ENCODE measurements around the gene ZNF281. TPM values are rescaled to one million over a fixed set of nuclear protein-coding genes. Genes with fewer than 3 reads are reported as not detected.

The ZNF281 gene
- polyA plus RNA-seq, 2 donors, result 1.3 to 1.5 TPM

DNA sequence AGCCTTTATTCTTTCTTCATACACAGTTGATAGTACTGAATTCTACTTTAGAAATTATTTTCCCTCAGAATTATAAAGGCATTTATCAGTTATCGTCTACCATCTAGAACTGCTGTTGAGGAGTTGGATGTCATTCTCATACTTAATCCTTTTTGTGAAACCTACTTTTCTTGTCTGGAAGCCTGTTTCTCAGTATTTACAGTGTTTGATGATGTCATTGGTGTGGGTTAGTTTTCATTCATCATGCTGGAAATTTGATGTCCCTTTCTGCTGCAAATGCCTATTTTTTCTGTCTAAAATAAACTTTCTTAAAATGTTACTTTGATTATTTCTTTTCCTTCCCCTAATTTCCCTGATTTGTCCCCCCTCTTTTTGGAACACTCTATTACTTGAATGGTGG is 22.8 kb upstream of the ZNF281 start:
- 65 to 77% methylated on average over 1 of the region's 1 CpG for WGBS, 2 donors
- peaks cover 0 to 2% of the 10 kb centered on the region in 2 donors for H3K9me3 ChIP-seq (ENCODE audit: control insufficient read depth in 2 of 2, insufficient read depth in 1 of 2, low read depth in 1 of 2, low read length in 1 of 2)
- no peaks in the 10 kb centered on the region for H3K4me1 ChIP-seq (ENCODE audit: control insufficient read depth in 2 of 2, insufficient read depth in 2 of 2, low read length in 1 of 2)
- H3K27ac ChIP-seq (ENCODE audit: low read depth in 2 of 2, low read length in 1 of 2), result no peak overlapping the region
- no peak overlapping the region for H3K4me3 ChIP-seq (ENCODE audit: low read depth in 1 of 2, low read length in 2 of 2)
- H3K36me3 ChIP-seq (ENCODE audit: control insufficient read depth in 2 of 2, insufficient read depth in 2 of 2, low read length in 1 of 2), result no peaks in the 10 kb centered on the region
- no peaks in the 10 kb centered on the region for H3K27me3 ChIP-seq (ENCODE audit: control insufficient read depth in 1 of 2, insufficient read depth in 2 of 2, low read length in 2 of 2)

DNA sequence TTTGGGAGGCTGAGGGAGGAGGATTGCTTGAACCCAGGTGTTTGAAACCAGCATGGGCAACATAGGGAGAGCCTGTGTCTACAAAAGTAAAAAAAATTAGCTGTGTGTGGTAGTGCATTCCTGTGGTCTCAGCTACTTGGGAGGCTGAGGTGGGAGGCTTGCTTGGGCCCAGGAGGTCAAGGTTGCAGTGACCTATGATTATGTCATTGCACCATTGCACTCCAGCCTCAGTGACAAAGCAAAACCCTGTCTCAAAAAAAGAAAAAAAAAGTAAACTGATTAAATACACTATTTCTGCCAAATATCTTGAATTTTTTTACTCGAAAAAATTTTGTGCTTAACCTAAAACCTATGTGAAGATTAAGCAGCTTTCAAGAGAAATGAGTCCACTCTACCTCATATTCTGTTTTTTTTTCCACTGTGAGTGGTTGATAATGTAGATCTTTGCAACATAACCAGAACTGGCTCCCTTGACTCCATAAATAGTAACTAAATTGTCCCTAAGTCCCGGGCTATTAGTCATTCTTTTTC is 19.4 kb upstream of the ZNF281 start:
- no peak overlapping the region for H3K4me3 ChIP-seq (ENCODE audit: low read depth in 1 of 2, low read length in 2 of 2)
- WGBS, 2 donors, result 91 to 92% methylated on average over 2 of the region's 2 CpGs

DNA sequence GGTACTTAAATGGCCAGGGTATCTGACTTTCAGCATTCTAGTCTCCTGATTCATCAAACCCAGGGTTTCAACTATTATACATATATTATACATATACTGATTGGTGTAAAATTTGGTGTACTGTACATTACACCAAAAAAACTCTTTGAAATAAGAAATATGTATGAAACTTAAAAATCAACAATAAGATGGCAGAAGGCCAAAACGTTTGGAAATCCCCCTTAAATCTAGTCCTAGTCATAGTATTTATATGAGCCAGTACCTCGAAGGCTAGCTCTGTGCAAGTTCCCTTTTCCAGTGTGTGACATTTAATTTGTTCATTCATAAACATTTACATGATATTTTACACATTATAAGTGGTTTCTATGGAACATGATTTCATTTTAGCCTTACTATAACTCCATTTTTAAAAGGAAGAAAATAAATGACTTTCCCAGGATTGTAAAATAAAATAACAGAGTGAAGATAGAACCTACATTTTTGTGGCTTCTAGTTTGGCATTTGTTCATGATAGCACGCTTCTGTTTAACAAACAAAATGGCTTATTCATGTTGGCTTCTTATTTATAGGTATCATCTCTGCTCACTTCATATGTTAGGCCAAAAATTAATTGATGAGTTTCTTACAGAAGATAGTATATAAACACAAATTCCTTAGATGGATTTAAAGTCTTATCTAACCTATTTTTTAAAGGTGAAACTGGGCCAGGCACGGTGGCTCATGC is 18.8 kb upstream of the ZNF281 start:
- Histone ChIP-seq H3K27ac (ENCODE audit: low read depth in 2 of 2, low read length in 1 of 2) (no peak overlapping the region), H3K9me3 (ENCODE audit: control insufficient read depth in 2 of 2, insufficient read depth in 1 of 2, low read depth in 1 of 2, low read length in 1 of 2) (peaks cover 0 to 2% of the 10 kb centered on the region in 2 donors), H3K4me3 (ENCODE audit: low read depth in 1 of 2, low read length in 2 of 2) (no peak overlapping the region), H3K36me3 (ENCODE audit: control insufficient read depth in 2 of 2, insufficient read depth in 2 of 2, low read length in 1 of 2) (no peaks in the 10 kb centered on the region), H3K4me1 (ENCODE audit: control insufficient read depth in 2 of 2, insufficient read depth in 2 of 2, low read length in 1 of 2) (no peaks in the 10 kb centered on the region), H3K27me3 (ENCODE audit: control insufficient read depth in 1 of 2, insufficient read depth in 2 of 2, low read length in 2 of 2) (no peaks in the 10 kb centered on the region)
- 38 to 47% methylated on average over 4 of the region's 4 CpGs for WGBS, 2 donors

More for the DNA sequence above, 19.4 kb upstream of the ZNF281 start:
- Histone ChIP-seq H3K4me1 (ENCODE audit: control insufficient read depth in 2 of 2, insufficient read depth in 2 of 2, low read length in 1 of 2) (no peaks in the 10 kb centered on the region), H3K36me3 (ENCODE audit: control insufficient read depth in 2 of 2, insufficient read depth in 2 of 2, low read length in 1 of 2) (no peaks in the 10 kb centered on the region), H3K9me3 (ENCODE audit: control insufficient read depth in 2 of 2, insufficient read depth in 1 of 2, low read depth in 1 of 2, low read length in 1 of 2) (peaks cover 0 to 2% of the 10 kb centered on the region in 2 donors), H3K27ac (ENCODE audit: low read depth in 2 of 2, low read length in 1 of 2) (no peak overlapping the region), H3K27me3 (ENCODE audit: control insufficient read depth in 1 of 2, insufficient read depth in 2 of 2, low read length in 2 of 2) (no peaks in the 10 kb centered on the region)

DNA sequence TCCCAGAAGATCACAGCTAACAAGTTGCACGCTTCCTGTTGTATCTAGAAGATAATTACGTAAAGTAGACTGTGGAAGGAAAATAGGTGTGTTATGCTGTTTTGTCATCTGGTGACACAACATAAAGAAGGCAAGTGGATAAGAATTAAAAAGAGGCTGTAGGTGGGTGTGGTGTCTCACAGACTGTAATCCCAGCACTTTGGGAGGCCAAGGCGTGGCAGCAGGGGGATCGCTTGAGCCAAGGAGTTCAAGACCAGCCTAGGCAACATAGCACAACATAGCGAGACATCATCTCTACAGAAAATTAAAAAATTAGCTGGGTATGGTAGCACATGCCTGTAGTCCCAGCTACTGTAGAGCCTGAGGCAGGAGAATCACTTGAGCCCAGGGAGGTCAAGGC is 17.9 kb upstream of the ZNF281 start:
- Histone ChIP-seq H3K27me3 (ENCODE audit: control insufficient read depth in 1 of 2, insufficient read depth in 2 of 2, low read length in 2 of 2) (no peaks in the 10 kb centered on the region), H3K4me3 (ENCODE audit: low read depth in 1 of 2, low read length in 2 of 2) (no peak overlapping the region), H3K27ac (ENCODE audit: low read depth in 2 of 2, low read length in 1 of 2) (no peak overlapping the region), H3K9me3 (ENCODE audit: control insufficient read depth in 2 of 2, insufficient read depth in 1 of 2, low read depth in 1 of 2, low read length in 1 of 2) (peaks cover 0 to 2% of the 10 kb centered on the region in 2 donors), H3K4me1 (ENCODE audit: control insufficient read depth in 2 of 2, insufficient read depth in 2 of 2, low read length in 1 of 2) (no peaks in the 10 kb centered on the region), H3K36me3 (ENCODE audit: control insufficient read depth in 2 of 2, insufficient read depth in 2 of 2, low read length in 1 of 2) (no peaks in the 10 kb centered on the region)
- 82 to 84% methylated on average over 5 of the region's 5 CpGs for whole genome bisulfite sequencing, 2 donors

DNA sequence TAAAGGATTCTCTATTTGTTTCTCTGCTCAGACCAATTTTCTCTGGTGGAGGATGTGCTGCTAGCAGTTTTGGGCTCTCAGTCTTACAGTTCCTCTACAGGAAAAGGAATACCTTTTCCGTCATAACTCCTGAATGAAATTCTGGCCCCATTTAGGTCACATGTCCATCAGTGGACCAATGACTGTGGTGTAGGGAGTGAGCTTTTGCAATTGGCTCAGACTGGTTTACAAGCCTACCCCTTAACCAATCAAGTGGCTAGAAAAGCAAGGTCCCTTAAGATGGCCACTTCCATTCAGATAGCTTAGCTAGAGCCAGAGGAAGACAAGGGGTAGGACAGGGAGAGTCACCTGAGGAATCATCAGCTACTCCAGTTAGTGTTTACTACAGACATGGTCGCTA is 16.4 kb upstream of the ZNF281 start:
- no peaks in the 10 kb centered on the region for H3K4me1 ChIP-seq (ENCODE audit: control insufficient read depth in 2 of 2, insufficient read depth in 2 of 2, low read length in 1 of 2)
- no peaks in the 10 kb centered on the region for H3K36me3 ChIP-seq (ENCODE audit: control insufficient read depth in 2 of 2, insufficient read depth in 2 of 2, low read length in 1 of 2)
- H3K27ac ChIP-seq (ENCODE audit: low read depth in 2 of 2, low read length in 1 of 2), result no peak overlapping the region
- no peaks in the 10 kb centered on the region for H3K9me3 ChIP-seq (ENCODE audit: control insufficient read depth in 2 of 2, insufficient read depth in 1 of 2, low read depth in 1 of 2, low read length in 1 of 2)
- no peak overlapping the region for H3K4me3 ChIP-seq (ENCODE audit: low read depth in 1 of 2, low read length in 2 of 2)
- 96 to 99% methylated on average over 2 of the region's 2 CpGs for WGBS, 2 donors
- H3K27me3 ChIP-seq (ENCODE audit: control insufficient read depth in 1 of 2, insufficient read depth in 2 of 2, low read length in 2 of 2), result no peaks in the 10 kb centered on the region

DNA sequence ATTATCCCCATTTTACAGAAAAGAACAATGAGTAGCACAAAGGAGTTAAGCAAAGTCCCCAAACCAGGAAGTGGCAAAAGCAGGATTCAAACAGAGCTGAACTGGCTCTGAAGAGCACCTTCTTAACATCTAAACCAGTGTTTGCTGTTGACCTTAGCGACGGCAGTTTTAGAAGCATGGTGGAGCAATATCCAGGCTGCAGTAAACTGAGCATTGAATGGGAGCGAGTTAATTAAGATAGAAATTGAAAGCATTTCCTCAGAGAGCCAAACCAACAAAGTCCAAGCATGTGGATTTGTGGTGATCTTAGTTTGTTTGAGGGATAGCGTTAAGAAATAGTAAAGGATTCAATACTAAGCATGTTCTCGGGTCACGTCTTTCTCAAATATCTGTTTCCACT is 13.4 kb upstream of the ZNF281 start:
- H3K27ac ChIP-seq (ENCODE audit: low read depth in 2 of 2, low read length in 1 of 2), result no peak overlapping the region
- no peak overlapping the region for H3K4me3 ChIP-seq (ENCODE audit: low read depth in 1 of 2, low read length in 2 of 2)
- WGBS, 2 donors, result 89 to 92% methylated on average over 6 of the region's 6 CpGs
- H3K9me3 ChIP-seq (ENCODE audit: control insufficient read depth in 2 of 2, insufficient read depth in 1 of 2, low read depth in 1 of 2, low read length in 1 of 2), result no peaks in the 10 kb centered on the region
- H3K4me1 ChIP-seq (ENCODE audit: control insufficient read depth in 2 of 2, insufficient read depth in 2 of 2, low read length in 1 of 2), result no peaks in the 10 kb centered on the region
- no peaks in the 10 kb centered on the region for H3K36me3 ChIP-seq (ENCODE audit: control insufficient read depth in 2 of 2, insufficient read depth in 2 of 2, low read length in 1 of 2)
- no peaks in the 10 kb centered on the region for H3K27me3 ChIP-seq (ENCODE audit: control insufficient read depth in 1 of 2, insufficient read depth in 2 of 2, low read length in 2 of 2)

DNA sequence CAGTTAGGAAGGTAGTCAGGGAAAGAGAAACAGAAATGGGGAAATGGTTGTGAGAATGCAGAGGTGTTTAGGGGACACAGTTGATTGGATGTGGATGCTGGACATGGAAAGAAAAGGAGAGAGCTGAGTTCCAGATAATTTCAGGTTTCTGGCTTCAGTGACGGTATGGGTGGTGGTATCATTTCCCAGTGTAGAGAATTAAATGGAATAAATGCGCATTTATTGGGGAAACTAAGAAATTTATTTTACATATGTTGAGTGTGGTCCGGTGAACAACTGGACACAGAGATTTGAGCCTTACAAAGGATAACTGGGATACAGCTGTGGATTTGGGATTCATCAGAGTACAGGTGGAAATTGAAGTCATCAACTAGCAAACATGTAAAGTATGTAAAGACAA is 12.4 kb upstream of the ZNF281 start:
- Histone ChIP-seq H3K36me3 (ENCODE audit: control insufficient read depth in 2 of 2, insufficient read depth in 2 of 2, low read length in 1 of 2) (no peaks in the 10 kb centered on the region), H3K9me3 (ENCODE audit: control insufficient read depth in 2 of 2, insufficient read depth in 1 of 2, low read depth in 1 of 2, low read length in 1 of 2) (no peaks in the 10 kb centered on the region), H3K27me3 (ENCODE audit: control insufficient read depth in 1 of 2, insufficient read depth in 2 of 2, low read length in 2 of 2) (no peaks in the 10 kb centered on the region), H3K27ac (ENCODE audit: low read depth in 2 of 2, low read length in 1 of 2) (no peak overlapping the region), H3K4me1 (ENCODE audit: control insufficient read depth in 2 of 2, insufficient read depth in 2 of 2, low read length in 1 of 2) (no peaks in the 10 kb centered on the region), H3K4me3 (ENCODE audit: low read depth in 1 of 2, low read length in 2 of 2) (no peak overlapping the region)
- WGBS, 2 donors, result 96 to 97% methylated on average over 3 of the region's 3 CpGs

DNA sequence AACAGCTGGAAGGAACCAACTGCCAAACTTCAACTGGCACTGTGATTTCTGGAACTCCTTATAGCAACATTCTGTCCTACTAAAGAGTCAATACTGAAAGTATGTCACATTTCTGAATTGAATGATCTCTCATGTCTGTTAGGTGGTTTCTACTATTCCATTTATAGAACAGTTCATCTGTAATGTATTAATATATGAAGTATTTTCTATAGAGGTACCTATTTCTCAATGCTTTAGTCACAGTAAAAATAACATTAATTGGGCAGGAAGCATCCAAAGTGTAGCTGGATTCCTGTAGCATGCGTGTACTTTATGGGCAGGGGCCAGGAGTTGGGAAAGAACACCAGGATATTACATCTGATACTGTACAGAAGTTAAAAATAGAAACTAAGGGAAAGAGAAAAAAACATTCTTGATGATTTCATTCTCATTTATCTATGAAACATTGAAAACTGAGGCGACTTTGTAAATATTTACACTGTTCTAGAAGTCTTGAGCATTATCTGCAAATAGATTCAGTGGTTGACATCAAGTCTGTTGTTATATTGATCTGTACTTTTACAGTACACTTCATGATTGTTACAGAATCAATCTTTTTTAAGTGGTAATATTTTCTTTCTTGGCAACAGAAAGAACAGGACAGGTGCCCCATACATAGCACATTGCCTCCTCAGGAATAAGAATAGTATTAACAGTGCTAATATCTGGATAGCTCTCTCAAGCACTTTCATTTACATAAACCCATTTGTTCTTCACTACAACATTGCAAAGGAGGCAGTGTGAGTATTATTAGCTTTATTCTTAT is 6.2 kb upstream of the ZNF281 start:
- WGBS, 2 donors, result 13% methylated on average over 2 of the region's 2 CpGs
- no peaks in the 10 kb centered on the region for H3K9me3 ChIP-seq (ENCODE audit: control insufficient read depth in 2 of 2, insufficient read depth in 1 of 2, low read depth in 1 of 2, low read length in 1 of 2)

DNA sequence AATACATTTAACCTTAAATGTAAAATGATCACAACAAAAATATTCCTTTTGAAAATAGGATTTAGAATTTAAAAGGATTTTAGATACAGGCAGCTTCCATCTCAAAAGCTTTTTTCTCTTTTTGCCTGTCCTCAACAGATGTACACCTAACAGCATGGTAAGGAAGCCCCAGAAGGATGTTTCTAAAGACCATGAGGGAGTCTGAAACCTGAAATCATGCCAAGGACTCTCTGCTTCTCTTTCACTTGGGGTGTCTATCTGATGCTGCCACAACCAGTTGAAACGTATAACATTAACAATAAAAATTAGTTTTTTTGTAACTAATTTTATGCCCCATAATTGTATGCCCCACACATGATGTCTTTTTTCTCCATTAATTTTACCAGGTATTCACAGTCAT is 5.4 kb upstream of the ZNF281 start:
- H3K4me3 ChIP-seq (ENCODE audit: low read depth in 1 of 2, low read length in 2 of 2), result no peak overlapping the region
- no peaks in the 10 kb centered on the region for H3K27me3 ChIP-seq (ENCODE audit: control insufficient read depth in 1 of 2, insufficient read depth in 2 of 2, low read length in 2 of 2)
- no peaks in the 10 kb centered on the region for H3K4me1 ChIP-seq (ENCODE audit: control insufficient read depth in 2 of 2, insufficient read depth in 2 of 2, low read length in 1 of 2)
- WGBS, 2 donors, result 74 to 75% methylated on average over 1 of the region's 1 CpG
- H3K27ac ChIP-seq (ENCODE audit: low read depth in 2 of 2, low read length in 1 of 2), result no peak overlapping the region
- no peaks in the 10 kb centered on the region for H3K36me3 ChIP-seq (ENCODE audit: control insufficient read depth in 2 of 2, insufficient read depth in 2 of 2, low read length in 1 of 2)
- H3K9me3 ChIP-seq (ENCODE audit: control insufficient read depth in 2 of 2, insufficient read depth in 1 of 2, low read depth in 1 of 2, low read length in 1 of 2), result no peaks in the 10 kb centered on the region

More for the DNA sequence above, 6.2 kb upstream of the ZNF281 start:
- H3K36me3 ChIP-seq (ENCODE audit: control insufficient read depth in 2 of 2, insufficient read depth in 2 of 2, low read length in 1 of 2), result no peaks in the 10 kb centered on the region
- H3K4me3 ChIP-seq (ENCODE audit: low read depth in 1 of 2, low read length in 2 of 2), result no peak overlapping the region
- H3K4me1 ChIP-seq (ENCODE audit: control insufficient read depth in 2 of 2, insufficient read depth in 2 of 2, low read length in 1 of 2), result no peaks in the 10 kb centered on the region
- no peak overlapping the region for H3K27ac ChIP-seq (ENCODE audit: low read depth in 2 of 2, low read length in 1 of 2)
- H3K27me3 ChIP-seq (ENCODE audit: control insufficient read depth in 1 of 2, insufficient read depth in 2 of 2, low read length in 2 of 2), result no peaks in the 10 kb centered on the region

Measured in esophagus (tissue), 2 donors.